Thyroid gland (tissue), 4 donors: Measurements from ENCODE around the gene PRRX1. TPM values are rescaled to one million over a fixed set of nuclear protein-coding genes. Genes with fewer than 3 reads are reported as not detected.

Source experiments
- DNase-seq, 2 donors: peaks; one replicate each; pipeline ENCODE4 v3.0.0-alpha.2; 2019
- H3K27ac ChIP-seq, 3 donors: fragments of 200-600 bp; sonication (generic); 1 replicate in 2 of 3; 2 replicates in 1 of 3; pipeline ENCODE4 v1.5.1; 2016 to 2019; ENCODE audit warnings: mild to moderate bottlenecking in 1 of 3, moderate library complexity in 1 of 3
- H3K27me3 ChIP-seq: fragments of 200-600 bp; sonication (generic); one replicate; pipeline ENCODE4 v1.5.1; 2019
- H3K36me3 ChIP-seq, 2 donors: fragments of 200-600 bp; sonication (generic); one replicate each; pipeline ENCODE4 v1.5.1; 2016 to 2019
- H3K4me1 ChIP-seq, 2 donors: fragments of 200-600 bp; sonication (generic); one replicate each; pipeline ENCODE4 v1.5.1; 2017 to 2019
- H3K4me3 ChIP-seq, 3 donors: fragments of 200-600 bp; sonication (generic); replicated peaks in 1 of 3; 1 replicate in 2 of 3; 2 replicates in 1 of 3; pipeline ENCODE4 v1.5.1; 2016; ENCODE audit warnings: mild to moderate bottlenecking in 1 of 3
- H3K9me3 ChIP-seq: fragments of 200-600 bp; sonication (generic); one replicate; pipeline ENCODE4 v1.5.1; 2017
- POLR2A ChIP-seq, 2 donors: fragments of 450-650 bp; IDR thresholded peaks; one replicate each; pipeline ENCODE4 v1.6.1; 2017; ENCODE audit warnings: antibody characterized with exemption in 2 of 2, mild to moderate bottlenecking in 2 of 2, moderate library complexity in 1 of 2
- WGBS, 2 donors: methylation state at CpG; one replicate each; pipeline ENCODE4 v1.1.5; 2017; 5-methylcytosine and 5-hydroxymethylcytosine counted together
- intact Hi-C: fragments of 100-400 bp; cut with DNase I; formaldehyde crosslinking; loops from one replicate; pipeline ENCODE4 v1.15.1; 2023
- total RNA-seq, 4 donors: library from RNA; depleted of rRNA; stranded (reverse); fragments of >200 nt; gene quantifications; one replicate each; pipeline ENCODE4 v1.2.3, GENCODE V29; 2016
- TF ChIP-seq, protein P1 (sequence below), 6 experiments: fragments of 200-600 bp in 3 of 6; fragments of 450-650 bp in 3 of 6; sonication (generic) in 3 of 6; IDR thresholded peaks; one replicate each; pipeline ENCODE4 v1.5.1; 2016 to 2019; ENCODE audit warnings: antibody characterized with exemption in 6 of 6, mild to moderate bottlenecking in 2 of 6, inconsistent platforms in 1 of 6, moderate library complexity in 1 of 6

PRRX1 gene
- total RNA-seq, 4 donors from 2014 or later: 56.4 to 87.3 (median 59.8) TPM

- intact Hi-C loops: no loop called here
- Histone ChIP-seq H3K27me3 (no peaks in the 10 kb centered on the region), H3K9me3 (no peaks in the 10 kb centered on the region), H3K4me1 (no peaks in the 10 kb centered on the region), H3K36me3 (no peaks in the 10 kb centered on the region), H3K27ac (no peak overlapping the region), H3K4me3 (no peak overlapping the region)
- TF ChIP-seq, protein P1, sequence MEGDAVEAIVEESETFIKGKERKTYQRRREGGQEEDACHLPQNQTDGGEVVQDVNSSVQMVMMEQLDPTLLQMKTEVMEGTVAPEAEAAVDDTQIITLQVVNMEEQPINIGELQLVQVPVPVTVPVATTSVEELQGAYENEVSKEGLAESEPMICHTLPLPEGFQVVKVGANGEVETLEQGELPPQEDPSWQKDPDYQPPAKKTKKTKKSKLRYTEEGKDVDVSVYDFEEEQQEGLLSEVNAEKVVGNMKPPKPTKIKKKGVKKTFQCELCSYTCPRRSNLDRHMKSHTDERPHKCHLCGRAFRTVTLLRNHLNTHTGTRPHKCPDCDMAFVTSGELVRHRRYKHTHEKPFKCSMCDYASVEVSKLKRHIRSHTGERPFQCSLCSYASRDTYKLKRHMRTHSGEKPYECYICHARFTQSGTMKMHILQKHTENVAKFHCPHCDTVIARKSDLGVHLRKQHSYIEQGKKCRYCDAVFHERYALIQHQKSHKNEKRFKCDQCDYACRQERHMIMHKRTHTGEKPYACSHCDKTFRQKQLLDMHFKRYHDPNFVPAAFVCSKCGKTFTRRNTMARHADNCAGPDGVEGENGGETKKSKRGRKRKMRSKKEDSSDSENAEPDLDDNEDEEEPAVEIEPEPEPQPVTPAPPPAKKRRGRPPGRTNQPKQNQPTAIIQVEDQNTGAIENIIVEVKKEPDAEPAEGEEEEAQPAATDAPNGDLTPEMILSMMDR (IDR thresholded peaks at IDR 0.05): no peak
- TF ChIP-seq POLR2A (IDR thresholded peaks at IDR 0.05): no peak
- DNase-seq: no peak
- WGBS, 2 donors: 90 to 96% methylated on average over 5 of the region's 5 CpGs
These were observed 78.7 kb downstream of the PRRX1 start for GRCh38 chr1:170742600-170742999.

- WGBS, 2 donors: 100% methylated on average over 1 of the region's 1 CpG
- no peaks in the 10 kb centered on the region for H3K36me3 ChIP-seq
- H3K4me1 ChIP-seq: no peaks in the 10 kb centered on the region
- TF ChIP-seq, protein P1 (IDR thresholded peaks at IDR 0.05): no peak
- no peak for TF ChIP-seq POLR2A (IDR thresholded peaks at IDR 0.05)
- no peak for DNase-seq
- intact Hi-C loops: no loop called here
- H3K27ac ChIP-seq: no peak overlapping the region
- H3K27me3 ChIP-seq: no peaks in the 10 kb centered on the region
- H3K9me3 ChIP-seq: no peaks in the 10 kb centered on the region
- H3K4me3 ChIP-seq: no peak overlapping the region
These were observed 79.2 kb downstream of the PRRX1 start for GRCh38 chr1:170743083-170743482.

DNA sequence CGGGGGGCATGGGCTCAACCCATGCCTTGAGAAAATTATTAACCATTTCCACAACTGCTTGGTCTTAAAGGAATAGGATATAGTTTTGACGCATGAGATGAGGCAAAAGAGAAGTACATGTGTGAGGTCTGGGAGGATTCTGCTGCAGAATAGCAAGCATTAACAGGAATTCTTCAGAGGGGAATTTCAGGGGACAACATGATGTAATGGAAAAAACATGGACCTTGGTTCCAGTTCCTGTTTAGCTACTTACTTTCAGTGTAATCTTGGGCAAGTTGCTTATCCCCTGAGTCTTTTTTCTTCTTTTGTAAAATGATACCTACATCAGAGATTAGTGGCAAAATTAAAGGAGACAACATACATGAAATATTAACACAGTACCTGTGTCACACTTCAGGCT lies 85.6 kb downstream of the PRRX1 start:
- Histone ChIP-seq H3K36me3 (no peaks in the 10 kb centered on the region), H3K4me1 (peaks cover 8 to 12% of the 10 kb centered on the region in 2 donors), H3K9me3 (no peaks in the 10 kb centered on the region), H3K27me3 (no peaks in the 10 kb centered on the region), H3K27ac (peak overlapping the region in 1 of 3 donors; percentile 15), H3K4me3 (no peak overlapping the region)
- 38 to 46% methylated on average over 2 of the region's 2 CpGs for WGBS, 2 donors
- intact Hi-C loops: no loop called here
- TF ChIP-seq, protein P1 (IDR thresholded peaks at IDR 0.05): no peak
- TF ChIP-seq POLR2A (IDR thresholded peaks at IDR 0.05): no peak
- DNase-seq: no peak

DNA sequence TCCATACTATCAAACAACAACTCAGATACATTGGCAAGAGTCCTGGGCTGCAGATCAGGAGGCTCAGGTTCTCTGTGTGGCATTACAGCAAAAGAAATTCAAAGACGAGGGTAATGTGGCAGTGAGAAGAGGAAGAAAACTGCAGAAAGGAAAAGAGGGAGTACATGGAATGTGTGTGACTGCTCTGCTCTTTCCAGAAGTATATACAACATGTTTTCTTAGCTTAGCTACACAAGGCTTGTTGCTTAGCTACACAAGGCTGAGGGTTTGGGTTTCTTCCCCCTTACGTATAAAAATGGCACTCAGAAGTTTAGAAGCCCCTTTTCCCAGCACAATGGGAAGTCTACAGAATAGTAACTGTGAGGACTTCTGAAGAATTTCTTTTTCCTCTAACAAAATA lies 86.0 kb downstream of the PRRX1 start:
- peak in 1 of 2 donors; percentile 13 for TF ChIP-seq POLR2A (IDR thresholded peaks at IDR 0.05)
- TF ChIP-seq, protein P1 (IDR thresholded peaks at IDR 0.05): no peak
- Histone ChIP-seq H3K27ac (peak overlapping the region in 2 of 3 donors; percentile 13 to 15), H3K27me3 (no peaks in the 10 kb centered on the region), H3K36me3 (no peaks in the 10 kb centered on the region), H3K4me3 (no peak overlapping the region), H3K9me3 (no peaks in the 10 kb centered on the region), H3K4me1 (peaks cover 8 to 12% of the 10 kb centered on the region in 2 donors)
- 22 to 31% methylated on average over 2 of the region's 2 CpGs for WGBS, 2 donors
- intact Hi-C loops: no loop called here
- DNase-seq: no peak

DNA sequence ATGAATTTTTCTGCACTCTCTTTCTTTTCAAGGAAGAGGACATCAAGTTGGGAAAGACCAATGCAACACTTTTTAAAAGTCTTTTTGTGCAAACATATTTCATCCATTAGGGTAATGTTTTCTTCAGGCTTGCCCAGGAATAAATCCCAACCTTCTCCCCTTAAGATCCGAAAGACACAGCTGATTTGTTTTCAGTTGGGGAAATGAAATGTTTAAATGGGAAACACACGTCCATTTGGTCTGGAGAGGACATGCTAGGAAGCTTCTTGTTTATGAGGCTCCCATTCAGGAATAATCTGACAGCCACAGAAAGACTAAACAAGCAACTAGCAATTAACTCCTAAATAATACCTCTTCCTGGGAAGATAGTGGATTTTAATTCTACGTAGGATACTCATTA lies 91.9 kb downstream of the PRRX1 start:
- 76 to 89% methylated on average over 3 of the region's 3 CpGs for WGBS, 2 donors
- Histone ChIP-seq H3K4me1 (no peaks in the 10 kb centered on the region), H3K27ac (no peak overlapping the region), H3K4me3 (no peak overlapping the region), H3K9me3 (no peaks in the 10 kb centered on the region), H3K27me3 (no peaks in the 10 kb centered on the region), H3K36me3 (no peaks in the 10 kb centered on the region)
- no peak for DNase-seq
- intact Hi-C loops: no loop called here
- TF ChIP-seq, protein P1 (IDR thresholded peaks at IDR 0.05): no peak
- no peak for TF ChIP-seq POLR2A (IDR thresholded peaks at IDR 0.05)
